Iris pigment epithelial cell (primary cell): ENCODE results near the gene TAS1R2.
"Not testable (repeated sequence)": the region's sequence is repeated elsewhere in the genome, so short reads cannot be mapped to it uniquely, and the experiment has no call there.

Source experiments
- DNase-seq: peaks from one replicate; pipeline ENCODE4 v3.0.0-alpha.2; 2011; ENCODE audit warnings: low read depth

Gene TAS1R2

GRCh38 chr1:18859560-18859959 lies at the start of gene TAS1R2:
Gene TAS1R2, minus strand, starts transcription at chr1:18859660. Its CDS starts 0 bp downstream, at chr1:18859660.
- no peak for DNase-seq

- DNase-seq, result peak; percentile 53
Observed at GRCh38 chr1:18907917-18908845, 48.7 kb upstream of the TAS1R2 start.

GRCh38 chr1:18907021-18907916 lies 47.8 kb upstream of the TAS1R2 start:
- DNase-seq, result peak; percentile 48

GRCh38 chr1:18903291-18903756 lies 43.9 kb upstream of the TAS1R2 start:
- DNase-seq, result no peak

- peak; percentile 99 for DNase-seq
Observed at GRCh38 chr1:18902523-18903290, 43.2 kb upstream of the TAS1R2 start, which contains the start of gene ALDH4A1. Gene ALDH4A1, minus strand, starts transcription at chr1:18902555. Its CDS starts 32 bp downstream, at chr1:18902523.

- DNase-seq, result no peak
Observed at GRCh38 chr1:18901952-18902522, 42.6 kb upstream of the TAS1R2 start.

- no peak for DNase-seq
Observed at GRCh38 chr1:18901147-18901951, 41.9 kb upstream of the TAS1R2 start.

GRCh38 chr1:18900303-18900841 lies 40.9 kb upstream of the TAS1R2 start:
- DNase-seq, result peak; percentile 40

- no peak for DNase-seq
Observed at GRCh38 chr1:18899363-18900049, 40.0 kb upstream of the TAS1R2 start.

GRCh38 chr1:18898567-18898966 lies 39.1 kb upstream of the TAS1R2 start:
- DNase-seq, result no peak

GRCh38 chr1:18895317-18895716 lies 35.9 kb upstream of the TAS1R2 start:
- DNase-seq, result no peak

GRCh38 chr1:18893120-18893519 lies 33.7 kb upstream of the TAS1R2 start:
- peak; percentile 13 for DNase-seq

- DNase-seq, result not testable (repeated sequence)
Observed at GRCh38 chr1:18891858-18892257, 32.4 kb upstream of the TAS1R2 start.

- DNase-seq, result no peak
Observed at GRCh38 chr1:18891426-18891780, 31.9 kb upstream of the TAS1R2 start.

- DNase-seq, result peak; percentile 14
Observed at GRCh38 chr1:18890706-18891425, 31.4 kb upstream of the TAS1R2 start.

GRCh38 chr1:18886003-18886335 lies 26.5 kb upstream of the TAS1R2 start:
- DNase-seq, result peak; percentile 50

GRCh38 chr1:18885311-18886002 lies 26.0 kb upstream of the TAS1R2 start:
- no peak for DNase-seq

- no peak for DNase-seq
Observed at GRCh38 chr1:18884727-18885126, 25.3 kb upstream of the TAS1R2 start.

GRCh38 chr1:18884419-18884717 lies 24.9 kb upstream of the TAS1R2 start:
- DNase-seq, result no peak
